NCI-H146 treated with DMSO at 0.1 percent for 48 hours (cell line): ENCODE data around the gene MRGPRF.
"Not testable (repeated sequence)": the region's sequence is repeated elsewhere in the genome, so short reads cannot be mapped to it uniquely, and the experiment has no call there.

ENCODE experiments used
- DNase-seq: peaks from one replicate; lab custom pipeline; 2025; ENCODE audit not compliant: unreplicated experiment; lab: John Stamatoyannopoulos, UW

Gene MRGPRF

GRCh38 chr11:68992743-68993255 lies 20.2 kb downstream of the MRGPRF start:
- no peak for DNase-seq

DNA sequence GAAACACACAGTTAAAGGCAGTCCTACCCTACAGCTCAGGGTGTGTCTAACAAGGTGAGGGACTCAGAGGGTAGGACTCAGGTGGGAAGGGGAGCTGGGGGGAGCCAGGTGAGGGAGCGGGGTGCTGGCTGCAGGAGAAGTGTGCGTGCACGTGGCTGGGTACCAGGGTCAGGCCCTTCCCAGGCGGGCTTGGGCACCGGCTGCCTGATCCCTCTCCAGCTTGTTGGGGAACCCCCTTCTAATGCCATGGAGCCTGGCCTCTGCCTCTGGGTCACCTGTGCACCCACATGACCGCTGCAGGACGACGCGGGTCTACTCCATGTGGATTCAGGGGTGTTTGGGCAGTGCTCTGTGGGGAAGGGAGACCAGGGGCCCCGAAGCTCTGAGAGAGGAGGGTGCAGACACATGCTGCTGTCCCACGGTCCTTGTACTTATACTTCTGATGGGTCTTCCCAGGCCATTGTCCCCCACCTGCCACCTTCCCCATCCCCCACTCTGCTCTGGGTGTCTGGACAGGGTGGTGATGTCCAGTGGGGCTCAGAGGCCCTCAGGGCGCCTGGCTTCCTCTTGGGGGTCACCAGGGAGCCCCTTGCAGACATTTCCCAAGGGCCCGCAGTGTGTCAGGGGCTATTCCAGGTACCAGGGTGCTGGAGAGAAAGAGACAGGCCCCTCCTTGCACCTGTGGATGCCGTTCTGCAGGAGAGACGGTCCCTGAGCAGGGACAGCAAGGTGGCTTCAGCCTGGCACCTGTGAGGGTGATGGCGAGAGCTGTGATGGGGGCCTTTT lies 21.9 kb downstream of the MRGPRF start:
- DNase-seq = no peak

- no peak for DNase-seq
Observed at GRCh38 chr11:68989936-68990606, 23.0 kb downstream of the MRGPRF start.

- DNase-seq = no peak
Observed at GRCh38 chr11:68988491-68988890, 24.6 kb downstream of the MRGPRF start.

DNA sequence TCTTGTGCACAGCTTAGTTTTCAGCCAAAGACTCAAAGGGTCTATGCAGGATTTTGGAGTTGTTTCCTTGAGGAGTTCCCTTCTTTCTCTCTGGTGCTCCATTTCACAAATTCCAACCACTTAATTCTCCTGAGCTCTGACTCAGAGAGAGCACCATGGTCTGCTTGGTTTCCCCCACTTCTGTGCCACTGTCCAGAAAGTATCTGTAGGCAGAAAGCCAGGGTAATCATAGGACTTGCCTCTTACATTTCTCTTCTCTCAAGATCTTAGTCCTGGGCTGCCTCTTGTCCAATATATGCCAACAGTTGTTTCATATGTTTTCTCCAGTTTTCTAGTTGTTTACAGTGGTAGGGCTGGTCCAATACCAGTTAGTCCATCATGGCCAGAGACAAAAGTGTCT lies 25.8 kb downstream of the MRGPRF start:
- DNase-seq = no peak

GRCh38 chr11:68983801-68984200 lies 29.2 kb downstream of the MRGPRF start:
- no peak for DNase-seq

DNA sequence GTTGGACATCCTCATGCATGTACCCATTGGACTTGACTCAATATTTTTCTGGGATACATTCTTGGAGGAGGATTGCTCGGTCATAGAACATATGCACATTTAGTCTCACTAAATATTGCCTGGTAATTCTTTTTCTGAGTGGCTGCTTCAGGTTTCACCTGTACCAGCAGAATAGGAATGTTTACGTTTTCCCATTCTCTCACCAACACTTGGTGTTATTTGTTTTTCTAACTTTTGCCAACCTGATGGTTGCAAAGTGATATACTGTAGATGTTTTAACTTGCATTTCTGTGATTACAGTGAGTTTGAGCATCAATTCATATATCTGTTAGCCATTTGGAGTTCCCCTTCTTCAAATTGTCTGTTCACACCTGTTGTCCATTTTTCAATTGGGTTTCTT lies 30.9 kb downstream of the MRGPRF start:
- DNase-seq = no peak

GRCh38 chr11:68980776-68981065 lies 32.3 kb downstream of the MRGPRF start, which contains the start of gene MRGPRD:
Gene MRGPRD (minus strand): TSS chr11:68980986. CDS start chr11:68980986, 0 bp downstream.
- no peak for DNase-seq

GRCh38 chr11:68979931-68980775 lies 32.9 kb downstream of the MRGPRF start:
- no peak for DNase-seq

DNA sequence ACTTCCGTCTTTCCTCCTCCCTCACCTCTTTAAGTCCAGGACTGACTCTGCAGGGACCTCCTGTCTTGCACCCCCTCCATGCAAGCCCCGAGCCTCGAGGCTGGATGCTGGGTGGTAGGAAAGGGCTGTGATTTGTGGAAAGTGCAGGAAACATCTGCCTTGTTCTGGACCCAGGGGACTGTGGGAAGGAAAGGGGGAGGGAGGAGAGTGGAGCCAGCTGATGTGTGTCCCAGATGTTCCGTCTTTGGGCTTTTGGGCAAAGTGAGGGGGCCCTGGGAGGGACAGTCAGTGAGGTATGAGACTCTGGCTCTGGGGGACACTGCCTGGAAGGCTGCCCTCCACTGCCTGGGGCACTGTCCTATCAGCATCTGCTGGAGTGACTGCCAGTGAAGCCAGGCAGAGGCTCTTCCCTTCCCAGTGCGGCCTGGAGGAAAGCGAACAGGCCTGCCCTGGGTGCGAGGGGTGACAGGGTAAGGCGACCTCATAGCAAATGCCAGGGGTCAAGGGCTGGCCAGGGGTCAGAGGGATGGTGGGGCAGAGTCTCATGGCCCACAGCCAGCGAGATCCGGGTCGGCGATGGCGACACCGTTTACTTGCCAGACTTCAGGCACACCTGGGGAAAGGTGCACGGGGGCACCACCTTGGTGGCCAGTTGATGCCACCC lies 34.0 kb downstream of the MRGPRF start:
- DNase-seq = no peak

DNA sequence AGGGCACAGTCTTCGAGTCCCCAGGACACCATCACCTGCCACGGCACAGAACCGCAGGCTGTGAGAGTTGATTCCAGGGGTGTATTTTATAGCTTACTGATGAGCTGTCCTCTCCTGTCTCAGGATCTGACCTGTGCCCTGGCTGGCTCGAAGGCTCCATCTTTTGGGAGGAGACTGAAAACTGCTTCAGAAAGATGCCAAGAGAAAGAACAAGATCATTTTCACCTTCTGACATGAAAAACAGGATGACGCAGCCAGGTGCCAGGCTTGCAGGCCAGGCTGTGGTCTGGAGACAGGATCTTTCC lies 34.5 kb downstream of the MRGPRF start:
- DNase-seq = no peak

DNA sequence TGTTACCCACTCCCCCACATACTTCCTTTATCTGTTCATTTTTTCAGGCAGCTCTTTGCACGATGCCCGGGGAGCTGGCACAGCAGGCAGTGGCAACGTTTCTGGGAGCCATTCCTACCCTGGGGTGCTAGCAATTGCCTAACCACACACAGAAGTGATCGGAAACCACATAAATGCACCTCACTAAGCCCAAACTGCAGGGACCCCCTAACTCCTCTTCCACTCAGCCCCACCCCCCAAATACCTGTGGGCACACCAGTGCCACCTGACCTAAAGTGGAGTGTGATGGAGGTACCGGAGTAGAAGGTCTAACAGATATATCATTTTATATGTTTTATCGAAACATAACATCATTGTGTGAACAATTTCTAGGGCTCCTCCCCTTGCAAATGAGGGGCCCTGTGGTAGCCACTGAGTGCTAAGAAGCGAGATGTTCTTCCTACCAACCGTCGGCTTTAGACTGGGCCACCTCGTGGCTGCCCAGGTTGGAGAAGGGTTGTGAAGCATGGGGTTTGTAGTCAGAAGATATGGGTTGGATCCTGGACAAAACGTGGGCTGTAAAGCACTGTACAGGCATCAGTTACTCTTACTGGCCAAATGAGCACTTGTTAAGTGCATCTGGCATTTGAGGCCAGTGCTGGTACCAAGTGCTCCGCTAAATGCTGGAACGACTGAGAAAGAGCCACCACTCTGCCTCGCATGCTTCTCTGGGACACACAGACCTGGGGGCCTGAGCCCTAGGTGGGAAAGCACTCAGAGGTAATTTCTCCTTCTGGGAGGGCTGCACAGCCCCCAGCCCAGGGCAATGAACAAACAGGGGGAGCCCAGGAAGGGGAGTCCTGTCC lies 35.0 kb downstream of the MRGPRF start:
- no peak for DNase-seq

- DNase-seq = no peak
Observed at GRCh38 chr11:68976563-68976962, 36.5 kb downstream of the MRGPRF start.

DNA sequence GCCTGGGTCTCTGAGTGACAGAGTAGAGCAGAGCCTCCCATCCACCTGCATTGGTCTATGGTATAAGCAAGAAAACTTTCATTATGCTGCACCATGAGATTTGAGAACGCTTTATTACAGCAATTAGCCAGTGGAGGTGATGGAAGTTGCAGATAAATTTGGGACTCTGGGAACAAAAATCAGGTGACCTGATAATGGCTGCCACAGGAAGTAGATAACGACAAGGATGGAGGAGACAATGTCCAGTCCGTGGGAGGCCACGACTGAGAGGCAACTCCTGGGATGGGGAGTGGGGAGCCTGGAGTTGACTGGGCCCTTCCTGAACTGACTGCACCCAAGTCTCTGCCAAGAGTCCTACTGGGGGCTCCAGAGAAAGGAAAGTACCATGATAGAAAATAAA lies 37.0 kb downstream of the MRGPRF start:
- no peak for DNase-seq

DNA sequence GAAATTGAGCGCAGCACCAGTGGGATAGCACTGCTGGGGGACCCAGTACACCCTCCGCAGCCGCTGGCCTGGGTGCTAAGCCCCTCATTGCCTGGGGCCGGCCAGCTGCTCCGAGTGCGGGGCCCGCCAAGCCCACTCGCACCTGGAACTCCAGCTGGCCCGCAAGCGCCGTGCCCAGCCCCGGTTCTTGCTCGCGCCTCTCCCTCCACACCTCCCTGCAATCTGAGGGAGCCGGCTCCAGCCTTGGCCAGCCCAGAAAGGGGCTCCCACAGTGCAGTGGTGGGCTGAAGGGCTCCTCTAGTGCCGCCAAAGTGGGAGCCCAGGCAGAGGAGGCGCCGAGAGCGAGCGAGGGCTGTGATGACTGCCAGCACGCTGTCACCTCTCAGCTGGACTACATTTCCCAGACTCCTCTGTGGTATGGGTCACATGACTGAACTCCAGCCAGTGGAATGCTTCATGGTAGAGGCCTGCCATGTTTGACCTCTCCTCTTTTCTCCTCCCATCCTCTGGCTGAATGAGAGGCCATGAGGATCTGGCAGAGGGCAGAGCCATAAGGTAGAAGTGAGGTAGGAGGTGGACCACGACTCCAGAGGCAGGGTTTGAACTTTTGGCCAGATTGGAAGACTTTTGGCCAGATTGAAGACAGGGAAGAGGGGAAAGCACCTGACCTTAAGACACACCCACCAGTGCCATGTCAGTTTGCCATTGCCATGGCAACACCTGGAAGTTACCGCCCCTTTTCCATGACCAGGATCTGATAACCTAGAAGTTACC lies 38.4 kb downstream of the MRGPRF start:
- no peak for DNase-seq

GRCh38 chr11:68973706-68974105 lies 39.3 kb downstream of the MRGPRF start:
- DNase-seq = not testable (repeated sequence)

- DNase-seq = no peak
Observed at GRCh38 chr11:68973219-68973618, 39.8 kb downstream of the MRGPRF start.

- DNase-seq = no peak
Observed at GRCh38 chr11:68970921-68971636, 42.0 kb downstream of the MRGPRF start.

DNA sequence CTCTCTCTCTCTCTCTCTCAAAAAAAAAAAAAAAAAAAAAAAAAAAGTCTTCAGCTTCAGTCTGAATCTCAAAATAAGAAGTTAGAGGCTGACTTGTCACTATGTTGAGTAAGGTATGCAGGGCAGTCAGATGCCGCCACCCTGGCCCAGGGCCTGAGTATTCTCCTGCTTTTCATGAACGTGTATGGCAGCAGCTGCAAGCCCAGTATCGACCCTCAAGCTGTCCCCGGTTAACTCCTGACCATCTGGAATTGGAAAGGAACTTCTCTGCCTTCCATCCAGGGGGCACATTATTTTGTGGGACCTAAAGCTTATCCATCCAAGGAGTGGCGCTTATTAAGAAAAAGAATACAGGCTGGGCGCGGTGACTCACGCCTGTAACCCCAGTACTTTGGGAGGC lies 43.7 kb downstream of the MRGPRF start:
- no peak for DNase-seq
